ENCODE data around the gene TBC1D5.
A peak's percentile ranks its signal among the peaks of the same experiment; 100 is the strongest.

The TBC1D5 gene

DNA sequence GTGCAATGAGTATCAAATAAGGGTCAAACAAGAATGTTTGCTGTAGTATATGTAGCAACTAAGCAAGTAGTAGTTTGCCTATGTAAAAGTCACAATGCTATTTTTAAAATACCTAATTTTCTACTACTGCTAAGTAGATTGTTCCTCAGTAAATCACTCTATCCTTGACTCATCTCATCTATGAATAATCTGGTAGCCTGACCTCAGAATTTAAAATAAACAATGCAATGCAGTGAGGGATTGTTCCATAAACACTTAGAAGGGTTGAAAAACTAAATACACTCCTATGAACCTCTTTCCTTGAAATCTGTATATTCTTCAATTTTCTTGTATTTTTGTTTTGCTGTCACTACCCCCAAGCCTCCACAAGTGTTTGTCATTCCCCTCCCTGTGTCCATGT lies 253.3 kb downstream of the TBC1D5 start:
- TF ChIP-seq, protein P1, sequence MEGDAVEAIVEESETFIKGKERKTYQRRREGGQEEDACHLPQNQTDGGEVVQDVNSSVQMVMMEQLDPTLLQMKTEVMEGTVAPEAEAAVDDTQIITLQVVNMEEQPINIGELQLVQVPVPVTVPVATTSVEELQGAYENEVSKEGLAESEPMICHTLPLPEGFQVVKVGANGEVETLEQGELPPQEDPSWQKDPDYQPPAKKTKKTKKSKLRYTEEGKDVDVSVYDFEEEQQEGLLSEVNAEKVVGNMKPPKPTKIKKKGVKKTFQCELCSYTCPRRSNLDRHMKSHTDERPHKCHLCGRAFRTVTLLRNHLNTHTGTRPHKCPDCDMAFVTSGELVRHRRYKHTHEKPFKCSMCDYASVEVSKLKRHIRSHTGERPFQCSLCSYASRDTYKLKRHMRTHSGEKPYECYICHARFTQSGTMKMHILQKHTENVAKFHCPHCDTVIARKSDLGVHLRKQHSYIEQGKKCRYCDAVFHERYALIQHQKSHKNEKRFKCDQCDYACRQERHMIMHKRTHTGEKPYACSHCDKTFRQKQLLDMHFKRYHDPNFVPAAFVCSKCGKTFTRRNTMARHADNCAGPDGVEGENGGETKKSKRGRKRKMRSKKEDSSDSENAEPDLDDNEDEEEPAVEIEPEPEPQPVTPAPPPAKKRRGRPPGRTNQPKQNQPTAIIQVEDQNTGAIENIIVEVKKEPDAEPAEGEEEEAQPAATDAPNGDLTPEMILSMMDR (IDR thresholded peaks at IDR 0.05; ENCODE audit: control insufficient read depth, extremely low read depth, insufficient read depth), result no peak
- H3K4me3 ChIP-seq (ENCODE audit: low read depth, low read length), result no peak overlapping the region
- DNase-seq (ENCODE audit: low read depth), result no peak

DNA sequence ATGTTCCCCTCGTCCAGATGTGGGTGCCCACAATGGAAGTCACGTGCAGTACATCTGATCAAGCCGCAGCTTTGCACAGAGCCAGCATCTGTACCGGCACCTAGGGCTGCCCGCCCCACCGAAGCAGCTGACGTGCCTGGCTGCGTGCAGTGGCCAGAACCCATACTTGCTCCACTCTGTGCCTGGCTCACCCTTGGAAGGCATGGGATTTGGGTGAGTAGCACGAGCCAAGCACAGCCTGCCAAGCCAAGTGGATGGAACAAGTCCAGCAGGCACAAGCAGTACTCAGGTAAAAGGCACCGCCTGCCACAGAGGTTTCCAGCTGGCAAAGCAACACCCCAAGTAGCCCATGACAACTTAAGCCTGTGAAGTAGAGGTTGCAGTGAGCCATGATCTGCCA lies 261.3 kb downstream of the TBC1D5 start:
- DNase-seq (ENCODE audit: low read depth), result peak; percentile 52
- no peak overlapping the region for H3K4me3 ChIP-seq (ENCODE audit: low read depth, low read length)
- TF ChIP-seq, protein P1 (IDR thresholded peaks at IDR 0.05; ENCODE audit: control insufficient read depth, extremely low read depth, insufficient read depth), result no peak

DNA sequence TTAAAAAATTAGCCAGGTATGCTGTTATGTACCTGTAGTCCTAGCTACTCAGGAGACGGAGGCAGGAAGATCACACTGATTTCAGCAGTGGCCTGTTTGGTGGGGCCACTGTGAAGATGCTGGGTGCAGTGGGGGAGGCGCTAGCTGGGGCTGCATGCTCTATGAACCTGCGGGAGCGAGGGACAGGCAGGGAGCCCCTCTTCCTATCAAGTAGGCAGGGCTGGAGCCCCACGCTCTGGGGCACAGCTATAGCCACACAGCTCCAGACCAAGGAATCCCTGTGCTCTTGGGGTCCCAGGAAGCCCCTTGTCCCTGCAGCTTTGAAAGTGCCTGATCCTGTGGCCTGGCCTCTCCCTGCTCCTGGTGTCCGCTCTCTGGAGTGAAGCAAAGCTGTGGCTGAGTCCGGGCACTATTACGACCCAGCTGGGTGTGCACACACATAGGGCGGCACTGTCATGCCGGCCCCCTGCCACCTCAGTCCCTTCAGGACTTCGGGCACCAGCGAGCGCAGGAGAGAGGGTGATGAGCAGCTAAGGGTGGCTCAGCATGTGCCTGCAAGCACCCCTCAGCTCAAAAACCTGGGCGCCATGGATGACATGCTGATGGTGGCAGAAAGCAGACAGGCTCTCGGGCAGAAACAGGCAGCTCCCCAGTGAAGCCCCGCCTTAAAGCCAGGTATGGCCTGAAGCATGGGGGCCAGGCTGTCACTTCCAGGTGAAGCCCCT lies 262.6 kb downstream of the TBC1D5 start:
- no peak overlapping the region for H3K4me3 ChIP-seq (ENCODE audit: low read depth, low read length)
- DNase-seq (ENCODE audit: low read depth), result no peak

DNA sequence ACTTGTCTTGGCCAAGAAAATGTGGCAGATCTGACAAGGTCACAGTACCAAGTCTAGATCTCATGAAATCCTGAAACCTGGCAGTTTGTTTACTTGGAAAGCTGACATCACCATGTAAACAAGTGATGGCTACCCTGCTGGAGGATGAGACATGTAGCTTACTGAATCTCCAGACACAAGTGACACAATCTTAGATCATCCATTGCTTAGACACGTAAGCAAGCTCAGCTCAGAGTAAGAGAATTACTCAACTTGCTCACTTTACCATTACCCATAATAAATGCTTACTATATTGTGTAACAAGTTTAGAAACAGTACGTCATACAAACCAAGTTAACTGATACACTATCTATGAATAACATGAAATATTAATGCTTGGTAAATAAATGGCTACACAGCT lies 263.8 kb downstream of the TBC1D5 start:
- TF ChIP-seq, protein P1 (IDR thresholded peaks at IDR 0.05; ENCODE audit: control insufficient read depth, extremely low read depth, insufficient read depth), result no peak
- DNase-seq (ENCODE audit: low read depth), result peak; percentile 68
- H3K4me3 ChIP-seq (ENCODE audit: low read depth, low read length), result no peak overlapping the region

More for the DNA sequence above, 262.6 kb downstream of the TBC1D5 start:
- TF ChIP-seq, protein P1 (IDR thresholded peaks at IDR 0.05; ENCODE audit: control insufficient read depth, extremely low read depth, insufficient read depth), result no peak

DNA sequence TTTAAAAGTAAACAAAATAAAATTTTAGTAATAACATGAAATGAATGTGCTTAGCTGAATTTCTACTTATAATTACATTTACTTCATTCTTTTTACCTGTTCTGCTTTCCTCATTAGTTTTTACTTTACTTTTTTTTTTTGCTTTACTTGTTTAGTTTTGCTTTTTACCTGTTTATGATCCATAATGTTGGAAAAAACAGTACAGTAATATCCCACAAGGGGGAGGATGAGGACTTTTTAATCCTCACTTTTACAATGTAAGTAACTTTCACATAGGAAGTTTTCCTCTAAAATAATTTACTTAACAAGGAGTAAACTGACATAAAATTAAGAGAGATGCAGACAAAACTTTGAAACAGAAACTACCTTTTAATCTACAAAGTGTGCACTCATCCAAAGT lies 268.7 kb downstream of the TBC1D5 start:
- no peak overlapping the region for H3K4me3 ChIP-seq (ENCODE audit: low read depth, low read length)
- no peak for DNase-seq (ENCODE audit: low read depth)
- TF ChIP-seq, protein P1 (IDR thresholded peaks at IDR 0.05; ENCODE audit: control insufficient read depth, extremely low read depth, insufficient read depth), result peak; percentile 49

DNA sequence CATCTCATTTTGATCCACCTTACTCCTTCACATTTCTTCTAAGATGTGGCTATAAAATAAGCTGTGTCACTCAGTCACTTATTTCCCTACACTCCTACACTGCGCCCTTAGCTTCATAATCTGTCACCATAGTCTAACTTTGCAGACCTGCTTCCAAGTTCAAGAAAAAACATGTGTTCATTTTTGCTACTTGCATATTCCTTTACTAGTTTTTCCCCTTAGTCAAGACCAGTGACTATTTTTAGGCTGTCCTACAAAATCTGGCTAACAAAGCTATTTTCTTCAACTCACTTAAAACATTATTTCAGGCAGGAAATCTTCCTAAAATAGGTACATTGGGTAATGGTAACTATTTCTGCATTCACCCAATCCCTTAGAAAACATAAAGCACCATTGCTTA lies 272.5 kb downstream of the TBC1D5 start:
- DNase-seq (ENCODE audit: low read depth), result no peak
- TF ChIP-seq, protein P1 (IDR thresholded peaks at IDR 0.05; ENCODE audit: control insufficient read depth, extremely low read depth, insufficient read depth), result no peak
- H3K4me3 ChIP-seq (ENCODE audit: low read depth, low read length), result no peak overlapping the region

DNA sequence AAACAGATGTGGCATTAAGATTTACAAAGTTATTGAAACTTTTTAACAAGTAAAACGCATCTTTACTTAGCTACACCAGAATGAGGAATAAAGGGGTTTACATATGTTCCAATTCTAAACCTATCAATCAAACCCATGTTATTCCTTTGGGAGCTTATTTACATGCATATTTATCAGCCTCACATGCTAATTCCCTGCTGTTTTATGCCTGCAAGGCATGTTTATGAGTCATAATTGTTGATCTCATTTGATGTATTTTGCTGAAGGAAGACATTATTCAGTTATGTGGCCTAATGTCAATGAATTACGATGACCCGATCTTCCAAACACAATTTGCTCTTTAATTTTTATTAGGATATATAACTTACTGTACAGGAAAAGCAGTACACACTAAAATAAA lies 272.9 kb downstream of the TBC1D5 start:
- DNase-seq (ENCODE audit: low read depth), result no peak
- TF ChIP-seq, protein P1 (IDR thresholded peaks at IDR 0.05; ENCODE audit: control insufficient read depth, extremely low read depth, insufficient read depth), result no peak
- no peak overlapping the region for H3K4me3 ChIP-seq (ENCODE audit: low read depth, low read length)
